HS-5 (cell line): Measurements from ENCODE around the gene GAS7.
"Not testable (repeated sequence)": the region's sequence is repeated elsewhere in the genome, so short reads cannot be mapped to it uniquely, and the experiment has no call there.

Experiments
- DNase-seq: peaks from one replicate; pipeline ENCODE4 v3.0.0-alpha.2; 2012; ENCODE audit warnings: low read depth

The GAS7 gene

DNA sequence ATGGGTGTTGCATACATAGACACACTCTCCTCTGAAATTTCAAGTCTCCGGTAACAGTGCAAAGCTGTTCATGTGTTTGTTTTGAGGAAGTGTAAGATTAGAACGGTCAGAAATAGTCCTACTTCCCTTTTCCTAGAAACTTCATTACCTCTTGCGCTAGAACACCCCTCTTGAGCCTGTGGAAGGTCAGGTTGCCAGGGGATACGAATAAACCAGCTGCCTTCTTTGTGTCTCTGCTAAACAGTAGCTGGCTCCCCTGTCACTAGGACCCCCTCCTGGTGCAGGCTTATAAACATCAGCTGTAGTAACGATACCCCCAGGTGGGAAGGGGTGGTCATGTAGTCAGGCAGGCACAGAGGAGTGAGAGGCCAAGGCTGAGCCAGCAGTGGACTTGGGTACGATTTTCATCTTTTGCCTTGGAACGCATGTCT is 179.9 kb downstream of the GAS7 start:
- DNase-seq: no peak

DNA sequence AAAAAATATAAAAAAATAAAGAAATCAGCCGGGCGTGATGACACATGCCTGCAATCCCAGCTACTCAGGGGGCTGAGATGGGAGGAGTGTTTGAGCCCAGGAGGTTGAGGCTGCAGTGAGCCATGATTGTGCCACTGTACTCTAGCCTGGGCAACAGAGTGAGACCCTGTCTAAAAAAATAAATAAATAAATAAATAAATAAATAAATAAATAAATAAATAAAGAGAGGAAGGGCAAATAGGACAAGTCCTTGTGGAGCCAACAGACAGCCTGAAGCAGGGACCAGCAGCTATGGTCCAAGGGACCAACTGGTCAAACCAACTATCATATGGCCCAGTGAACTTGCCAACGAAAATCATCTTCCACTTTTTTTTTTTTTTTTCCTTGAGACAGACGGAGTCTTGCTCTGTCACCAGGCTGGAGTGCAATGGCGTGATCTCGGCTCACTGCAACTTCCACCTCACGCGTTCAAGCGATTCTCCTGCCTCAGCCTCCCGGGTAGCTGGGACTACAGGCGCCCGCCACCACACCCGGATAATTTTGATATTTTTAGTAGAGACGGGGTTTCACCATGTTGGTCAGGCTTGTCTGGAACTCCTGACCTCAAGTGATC is 181.3 kb downstream of the GAS7 start:
- not testable (repeated sequence) for DNase-seq

- no peak for DNase-seq
Measured at GRCh38 chr17:10013365-10014112, 184.9 kb downstream of the GAS7 start.

- no peak for DNase-seq
Measured at GRCh38 chr17:10010752-10011151, 187.7 kb downstream of the GAS7 start.

DNA sequence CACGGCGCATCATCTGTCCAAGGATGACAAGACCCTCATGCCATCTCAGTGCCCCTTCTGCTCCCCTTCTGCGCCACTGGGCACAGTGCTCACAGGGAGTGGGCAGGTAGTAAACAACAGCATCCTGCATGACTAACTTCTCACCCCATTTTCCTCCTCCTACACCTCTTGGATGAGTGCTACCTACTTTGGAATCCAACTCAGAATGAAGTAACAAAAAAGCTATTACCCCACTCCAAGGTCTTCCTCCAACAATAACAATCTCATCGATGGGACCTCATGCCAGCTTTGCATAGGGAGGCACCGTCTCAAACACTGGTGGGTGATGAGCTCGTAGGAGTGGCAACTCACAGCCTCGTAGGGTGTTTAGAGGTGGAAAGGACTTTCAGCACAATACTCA is 194.7 kb downstream of the GAS7 start:
- DNase-seq: no peak

GRCh38 chr17:10002567-10003360 is 195.6 kb downstream of the GAS7 start:
- not testable (repeated sequence) for DNase-seq

DNA sequence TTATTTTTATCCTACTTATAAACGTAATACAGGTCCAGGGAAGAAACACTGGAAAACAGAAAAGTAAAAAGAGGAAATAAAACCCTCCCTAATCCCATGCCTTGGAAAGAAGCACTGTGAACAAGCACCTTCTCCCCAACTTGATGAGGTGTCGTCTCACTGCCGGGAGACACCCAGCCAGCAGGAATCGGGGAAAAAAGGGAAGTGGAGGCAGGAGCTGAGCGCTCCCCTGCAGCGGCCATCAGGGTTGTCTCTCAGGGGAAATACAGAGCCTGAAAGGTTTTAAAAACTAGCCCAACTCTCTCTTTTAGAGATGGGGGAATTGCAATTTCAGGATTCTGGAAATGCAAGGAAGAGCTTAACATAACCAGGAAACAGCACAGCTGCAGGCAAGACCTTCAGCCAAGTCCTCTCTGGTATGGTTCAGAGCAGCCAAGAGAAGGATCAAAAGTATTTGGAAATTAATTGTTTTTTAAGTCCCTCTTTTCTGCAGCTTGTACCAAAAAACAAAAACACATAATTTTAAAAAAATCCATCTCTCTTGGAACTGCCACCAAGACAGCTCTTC is 197.0 kb downstream of the GAS7 start:
- no peak for DNase-seq

DNA sequence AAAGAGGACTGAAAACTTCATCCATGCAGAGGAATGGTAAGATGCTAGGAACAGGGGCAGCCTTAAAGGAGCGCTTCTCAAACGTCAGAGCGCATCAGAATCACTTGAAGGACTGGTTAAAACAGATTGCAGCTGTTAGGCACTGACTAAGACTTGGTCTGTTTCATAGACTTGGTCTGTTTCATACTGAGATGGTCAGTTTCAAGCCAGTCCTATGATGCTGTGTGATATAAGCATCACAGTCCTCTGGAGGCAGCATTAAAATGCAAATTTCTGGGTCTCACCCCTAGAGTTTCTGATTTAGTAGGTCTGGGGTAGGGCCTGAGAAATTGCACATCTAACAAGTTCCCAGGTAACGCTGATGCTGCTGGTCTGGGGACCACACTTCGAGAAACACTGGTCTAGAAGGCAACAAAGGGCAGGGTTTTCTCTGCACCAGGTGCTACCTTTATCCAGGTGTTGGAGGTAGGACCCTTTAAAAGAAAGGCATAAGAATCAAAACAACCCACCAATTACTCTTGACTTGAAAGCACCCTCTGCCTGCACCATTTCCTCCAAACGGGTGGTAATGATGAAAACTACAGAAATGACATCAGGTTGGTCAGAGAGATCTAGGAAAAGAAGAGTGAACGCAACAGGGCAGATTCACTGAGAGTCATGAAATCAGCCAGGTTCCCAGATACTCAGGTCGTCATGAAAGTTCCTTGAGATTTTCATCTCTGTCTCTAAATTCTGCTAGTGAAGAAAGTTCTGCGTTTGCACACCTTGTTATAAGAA is 198.3 kb downstream of the GAS7 start:
- DNase-seq: no peak

GRCh38 chr17:9998060-9998459 is 200.3 kb downstream of the GAS7 start:
- DNase-seq: no peak

DNA sequence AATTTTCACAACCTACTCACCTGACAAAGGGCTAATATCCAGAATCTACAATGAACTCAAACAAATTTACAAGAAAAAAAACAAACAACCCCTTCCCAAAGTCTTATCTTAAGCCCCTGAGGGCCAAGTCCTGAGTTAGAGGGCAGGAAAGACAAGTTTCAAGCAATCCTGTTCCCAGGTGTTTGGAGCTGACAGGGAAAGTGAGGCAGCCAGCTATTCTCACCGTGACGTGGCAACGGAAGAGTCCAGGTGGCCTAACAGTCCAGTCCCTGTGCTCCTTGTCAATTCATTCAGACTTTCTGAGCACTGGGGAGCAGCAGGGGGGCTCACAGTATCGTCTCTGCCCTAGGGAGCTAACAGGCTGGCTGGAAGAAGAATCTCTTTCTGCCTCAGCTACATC is 203.6 kb downstream of the GAS7 start:
- DNase-seq: no peak

GRCh38 chr17:9991796-9992195 is 206.6 kb downstream of the GAS7 start:
- no peak for DNase-seq

DNA sequence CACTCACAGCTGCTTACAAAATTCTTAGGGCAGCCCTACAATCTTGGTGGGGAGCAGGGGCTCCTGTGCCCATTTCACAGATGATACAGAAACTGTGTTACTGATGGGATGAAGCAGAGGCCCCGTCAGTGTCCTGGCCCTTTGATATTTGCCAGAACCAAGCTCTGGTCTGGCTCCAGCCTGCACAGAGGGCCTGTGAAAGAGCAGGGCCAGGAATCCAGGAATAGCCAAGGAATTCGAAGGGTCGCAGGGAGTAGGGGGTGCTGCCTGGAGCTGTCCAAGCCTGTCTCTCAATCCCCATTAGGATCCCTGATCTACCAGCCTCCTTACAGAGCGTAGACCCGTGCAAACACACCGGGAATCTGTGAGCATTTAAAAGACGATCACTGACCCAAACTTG is 207.1 kb downstream of the GAS7 start:
- no peak for DNase-seq

GRCh38 chr17:9987779-9988585 is 210.4 kb downstream of the GAS7 start:
- DNase-seq: no peak

DNA sequence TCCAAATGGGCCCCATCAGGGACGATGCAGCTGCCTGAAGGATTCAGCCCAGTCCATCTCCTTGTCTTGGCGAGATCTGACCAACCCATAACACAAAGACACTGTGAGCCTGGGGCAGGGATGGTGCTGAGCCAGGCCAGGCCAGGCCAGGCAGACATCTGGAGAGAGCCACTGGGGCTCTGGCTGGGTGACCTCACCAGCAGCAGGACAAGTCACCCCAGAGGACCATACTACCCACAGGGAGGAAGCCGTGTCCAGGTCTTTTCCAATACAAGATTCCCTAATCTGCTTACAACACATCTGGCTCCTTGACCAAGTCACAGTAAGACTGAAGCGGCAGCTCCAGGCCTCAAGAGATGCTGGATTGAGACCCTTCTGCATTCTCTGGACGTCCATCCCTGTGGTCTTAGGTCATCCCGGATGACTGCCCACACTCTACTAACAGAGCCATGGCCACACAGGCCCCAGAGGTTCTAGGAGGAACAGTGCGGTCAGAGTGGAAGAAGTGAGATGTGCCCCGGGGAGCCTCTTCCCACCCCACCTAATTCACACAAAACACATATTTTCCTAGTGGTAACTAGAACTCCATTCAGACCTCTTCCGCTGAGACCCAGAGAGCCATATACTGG is 211.5 kb downstream of the GAS7 start:
- no peak for DNase-seq

DNA sequence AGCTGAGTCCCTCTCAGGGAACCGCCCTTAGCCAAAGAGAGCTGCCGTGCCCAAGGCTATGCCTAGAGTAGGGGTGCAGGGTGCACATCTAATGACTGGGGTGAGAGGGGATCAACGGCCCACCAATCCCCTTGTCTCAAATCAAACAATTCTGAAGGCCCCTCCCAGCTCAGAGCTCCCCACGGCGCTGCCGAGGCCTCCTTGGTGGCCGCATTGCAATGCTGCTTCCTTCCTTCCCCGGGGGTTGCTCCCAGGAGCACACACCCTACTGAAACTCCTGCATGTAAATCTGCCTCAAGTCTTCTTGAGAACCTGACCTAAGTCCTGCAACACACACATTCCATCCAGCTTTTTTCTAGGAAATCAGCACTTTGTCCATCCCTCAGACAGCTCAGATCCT is 212.8 kb downstream of the GAS7 start:
- no peak for DNase-seq

DNA sequence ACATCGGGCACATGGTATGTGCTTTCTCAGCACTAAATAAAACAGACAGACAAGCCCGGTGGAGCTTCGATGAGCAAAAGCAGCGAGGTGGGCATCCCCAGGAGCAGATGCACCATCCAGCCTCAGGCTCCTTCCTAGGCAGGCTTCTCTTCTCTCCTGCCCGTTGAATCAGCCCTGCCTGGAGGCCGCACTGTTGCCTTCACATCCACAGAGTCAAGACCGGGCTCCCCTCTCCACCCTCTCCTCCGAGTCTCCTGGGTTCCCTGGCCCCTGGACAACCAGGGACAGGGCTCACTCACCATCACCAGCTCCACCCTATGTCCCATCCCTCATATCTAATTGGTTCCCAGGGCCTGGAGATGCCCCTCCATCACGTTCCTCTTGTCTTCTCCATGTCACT is 213.6 kb downstream of the GAS7 start:
- DNase-seq: no peak

GRCh38 chr17:9982159-9982558 is 216.2 kb downstream of the GAS7 start:
- no peak for DNase-seq

- no peak for DNase-seq
Measured at GRCh38 chr17:9981344-9981915, 217.0 kb downstream of the GAS7 start.

- DNase-seq: no peak
Measured at GRCh38 chr17:9979463-9979995, 218.9 kb downstream of the GAS7 start.

DNA sequence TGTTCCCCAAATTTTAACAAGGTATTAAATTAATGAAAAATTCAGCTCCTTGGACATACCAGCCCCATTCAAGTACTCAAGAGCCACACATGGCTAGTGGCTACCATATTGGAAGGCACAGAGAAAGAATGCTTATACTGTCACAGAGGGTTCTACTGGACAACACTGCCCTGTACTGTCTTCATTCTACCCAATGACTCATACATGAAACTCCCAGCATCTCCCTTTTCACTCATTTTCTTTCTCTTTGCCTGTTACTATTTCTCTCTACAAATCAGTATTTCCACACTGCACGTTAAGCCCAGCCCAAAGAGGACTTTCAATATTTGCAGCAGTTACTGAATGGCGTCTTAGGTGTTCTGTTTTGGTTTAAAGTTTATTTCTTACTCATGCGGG is 221.2 kb downstream of the GAS7 start:
- no peak for DNase-seq
